GM21526 (cell line): ENCODE results near the gene GPN1.
"Not testable (repeated sequence)": the region's sequence is repeated elsewhere in the genome, so short reads cannot be mapped to it uniquely, and the experiment has no call there.

ENCODE experiments used
- ATAC-seq: cut with Tn5 transposase; IDR thresholded peaks from one replicate; pipeline ENCODE4 v1.9.1; 2021; ENCODE audit warnings: moderate library complexity; ENCODE audit not compliant: unreplicated experiment, low FRiP score

The GPN1 gene

DNA sequence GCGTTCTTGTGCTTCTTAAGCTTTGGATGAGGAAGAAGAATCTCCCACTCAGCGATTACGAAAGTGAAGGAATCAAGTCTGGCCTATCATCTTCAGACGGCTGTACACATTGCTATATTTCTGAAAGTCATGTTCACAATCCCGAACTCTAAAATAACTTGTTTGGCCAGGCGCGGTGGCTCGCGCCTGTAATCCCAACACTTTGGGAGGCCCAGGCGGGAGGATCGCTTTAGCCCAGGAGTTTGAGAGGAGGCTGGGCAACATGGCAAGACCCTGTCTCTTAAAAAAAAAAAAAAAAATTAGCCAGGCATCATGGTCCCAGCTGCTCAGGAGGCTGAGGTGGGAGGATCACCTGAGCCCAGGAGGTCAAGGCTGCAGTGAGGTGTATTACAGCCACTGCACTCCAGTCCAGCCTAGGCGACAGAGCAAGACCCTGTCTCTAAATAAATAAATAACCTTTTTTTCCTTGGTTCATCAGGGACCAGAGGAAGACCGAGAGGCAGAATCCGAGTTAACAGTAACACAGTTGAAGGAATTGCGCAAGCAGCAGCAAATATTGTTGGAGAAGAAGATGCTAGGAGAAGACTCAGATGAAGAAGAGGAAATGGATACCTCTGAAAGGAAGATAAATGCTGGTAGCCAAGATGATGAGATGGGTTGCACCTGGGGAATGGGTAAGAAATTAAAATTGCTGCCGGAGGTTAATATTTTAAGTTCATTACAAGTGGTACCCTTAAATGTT is 35.9 kb downstream of the GPN1 start:
- ATAC-seq: no peak

GRCh38 chr2:27667446-27667845 is 38.6 kb downstream of the GPN1 start:
- no peak for ATAC-seq

GRCh38 chr2:27671235-27671634 is 42.4 kb downstream of the GPN1 start:
- ATAC-seq: no peak

DNA sequence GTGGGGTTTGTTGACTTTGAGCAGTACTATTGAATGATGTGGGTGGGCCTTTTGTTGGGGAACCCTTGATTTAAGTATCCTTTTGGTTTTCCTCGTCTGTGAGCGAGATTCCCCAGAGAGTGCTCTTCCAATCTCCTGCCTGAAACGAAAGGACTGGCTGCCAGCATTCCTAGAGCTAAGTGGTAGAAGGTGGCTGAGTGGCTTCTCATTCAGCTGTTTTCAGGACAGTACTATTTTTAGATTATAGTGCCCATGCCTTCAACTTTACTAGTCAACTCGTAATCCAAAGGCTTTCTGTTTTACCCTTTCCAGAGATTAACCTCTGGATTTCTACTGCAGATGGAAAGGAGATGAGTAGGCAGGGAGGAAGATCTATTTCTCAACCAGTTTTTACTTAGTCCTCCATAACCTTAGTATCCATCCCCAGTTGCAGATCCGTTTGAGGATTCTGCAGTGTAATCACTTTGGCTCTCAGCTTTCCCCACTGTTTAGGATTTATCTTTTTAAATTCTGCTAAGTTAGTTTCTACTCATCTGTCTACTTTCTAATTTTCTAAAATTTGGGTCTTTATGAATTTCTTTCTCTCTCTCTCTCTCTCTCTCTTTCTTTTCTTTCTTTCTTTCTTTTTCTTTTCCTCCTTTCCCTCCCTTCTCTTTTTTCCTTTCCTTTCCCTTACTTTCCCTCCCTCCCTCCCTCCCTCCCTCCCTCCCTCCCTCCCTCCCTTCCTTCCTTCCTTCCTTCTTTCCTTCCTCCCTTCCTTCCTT is 44.1 kb downstream of the GPN1 start:
- no peak for ATAC-seq

- ATAC-seq: no peak
Observed at GRCh38 chr2:27680571-27680970, 51.7 kb downstream of the GPN1 start.

DNA sequence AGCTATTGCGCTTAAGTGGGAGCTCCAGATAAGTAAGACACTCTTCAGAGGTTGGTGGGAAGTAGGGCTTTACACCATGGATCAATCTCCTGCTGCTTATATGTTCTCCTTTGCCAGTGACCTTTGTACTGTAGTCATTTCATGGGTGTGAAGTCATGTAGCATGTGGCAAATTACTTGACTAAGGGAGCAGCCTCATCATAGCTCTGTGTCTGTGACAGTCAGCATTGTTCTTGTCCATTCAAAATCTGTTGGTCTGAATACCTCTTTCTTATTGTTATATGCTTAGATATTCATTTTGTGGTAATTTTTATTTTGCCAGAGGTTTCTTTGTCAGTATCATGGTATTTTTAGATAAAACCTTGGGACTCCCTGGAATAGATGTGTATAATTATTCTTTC is 53.0 kb downstream of the GPN1 start:
- no peak for ATAC-seq

DNA sequence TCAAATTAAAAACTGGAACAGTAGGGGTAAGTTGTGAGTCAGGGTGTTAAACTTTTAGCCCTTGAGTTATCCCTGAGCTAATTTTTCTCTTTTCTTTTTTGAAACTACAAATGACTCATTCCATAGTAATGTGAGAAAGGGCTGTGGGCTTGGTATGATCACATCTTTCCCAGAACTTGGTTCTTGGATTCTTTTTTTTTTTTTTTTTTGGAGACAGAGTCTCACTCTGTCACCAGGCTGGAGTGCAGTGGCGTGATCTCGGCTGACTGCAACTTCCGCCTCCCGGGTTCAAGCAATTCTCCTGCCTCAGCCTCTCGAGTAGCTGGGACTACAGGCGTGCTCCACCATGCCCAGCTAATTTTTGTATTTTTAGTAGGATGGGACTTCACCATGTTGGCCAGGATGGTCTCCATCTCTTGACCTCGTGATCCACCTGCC is 53.5 kb downstream of the GPN1 start:
- ATAC-seq: not testable (repeated sequence)

DNA sequence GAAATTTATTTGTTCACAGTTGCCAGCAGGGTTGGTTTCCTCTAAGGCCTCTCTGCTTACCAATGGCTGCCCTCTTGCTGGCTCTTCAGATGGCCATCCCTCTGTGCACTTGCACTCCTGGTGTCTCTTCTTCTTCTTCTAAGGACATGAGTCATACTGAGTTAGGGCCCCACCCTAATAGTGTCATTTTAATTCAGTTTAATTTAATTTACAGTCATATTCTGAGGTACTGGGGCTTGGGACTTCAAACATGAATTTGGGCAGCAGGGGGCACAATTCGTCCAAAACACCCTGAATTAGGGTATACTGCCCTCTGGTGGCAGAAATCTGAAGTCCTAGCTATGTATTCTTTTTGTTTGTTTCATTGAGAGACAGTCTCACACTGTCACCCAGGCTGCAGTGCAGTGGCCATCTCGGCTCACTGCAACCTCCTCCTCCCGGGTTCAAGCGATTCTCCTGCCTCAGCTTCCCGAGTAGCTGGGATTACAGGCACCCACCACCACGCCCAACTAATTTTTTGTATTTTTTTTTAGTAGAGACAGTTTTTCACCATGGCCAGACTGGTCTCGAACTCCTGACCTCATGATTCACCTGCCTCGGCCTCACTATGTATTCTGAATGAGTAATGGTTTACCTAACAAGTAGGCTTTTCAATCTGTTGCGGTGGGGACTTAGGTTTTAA is 54.7 kb downstream of the GPN1 start:
- ATAC-seq: peak; percentile 64

GRCh38 chr2:27685006-27685405 is 56.2 kb downstream of the GPN1 start:
- not testable (repeated sequence) for ATAC-seq

DNA sequence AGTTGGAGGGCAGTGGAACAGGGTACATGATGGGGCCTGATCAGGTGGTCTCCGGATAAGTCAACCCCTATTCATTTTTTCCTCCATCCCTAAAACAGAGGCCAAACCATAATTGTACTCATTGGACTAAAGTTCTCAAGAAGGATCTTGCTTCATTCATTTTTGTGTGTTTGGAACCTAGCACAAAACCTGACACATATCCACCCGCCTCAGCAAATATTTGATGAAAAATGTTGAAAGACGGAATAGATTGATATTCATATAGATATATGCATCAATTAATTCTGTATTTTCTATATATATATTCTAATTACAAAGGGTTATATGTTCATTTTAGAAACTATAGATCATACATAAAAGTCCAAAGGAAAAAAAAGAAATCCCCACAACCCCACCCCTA is 56.7 kb downstream of the GPN1 start:
- ATAC-seq: no peak

DNA sequence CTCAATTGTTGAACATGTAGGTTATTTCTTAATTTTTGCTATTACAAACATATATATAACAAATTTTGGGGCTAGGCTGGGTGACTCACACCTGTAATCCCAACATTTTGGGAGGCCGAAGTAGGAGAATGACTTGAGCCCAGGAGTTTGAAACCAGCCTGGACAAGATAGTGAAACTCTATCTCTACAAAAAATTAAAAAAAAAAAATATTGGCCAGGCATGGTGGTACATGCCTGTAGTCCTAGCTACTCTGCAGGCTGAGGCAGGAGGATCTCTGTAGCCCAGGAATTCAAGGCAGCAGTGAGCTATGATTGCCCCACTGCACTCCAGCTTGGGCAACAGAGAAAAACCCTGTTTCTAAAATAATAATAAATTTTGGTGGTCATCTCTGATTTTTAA is 58.4 kb downstream of the GPN1 start:
- no peak for ATAC-seq

DNA sequence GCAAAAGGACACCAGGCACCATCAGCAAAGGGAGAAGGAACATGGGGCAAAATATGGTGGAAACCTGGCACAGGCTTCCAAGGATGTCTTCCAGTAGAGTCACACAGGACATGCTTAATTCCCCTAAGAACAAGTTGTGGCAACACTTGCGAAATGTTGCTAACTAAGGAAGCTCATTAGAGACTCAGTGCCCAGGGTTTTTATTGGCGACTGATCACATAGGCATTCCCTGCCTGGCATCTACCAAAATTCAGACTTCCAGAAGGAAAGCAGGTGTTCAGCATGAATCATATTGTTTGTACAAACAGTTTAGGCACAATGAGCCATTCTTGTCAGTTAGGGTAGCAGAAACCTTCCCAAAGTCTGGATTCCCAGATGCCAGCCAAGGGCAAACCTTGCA is 60.6 kb downstream of the GPN1 start:
- ATAC-seq: no peak

DNA sequence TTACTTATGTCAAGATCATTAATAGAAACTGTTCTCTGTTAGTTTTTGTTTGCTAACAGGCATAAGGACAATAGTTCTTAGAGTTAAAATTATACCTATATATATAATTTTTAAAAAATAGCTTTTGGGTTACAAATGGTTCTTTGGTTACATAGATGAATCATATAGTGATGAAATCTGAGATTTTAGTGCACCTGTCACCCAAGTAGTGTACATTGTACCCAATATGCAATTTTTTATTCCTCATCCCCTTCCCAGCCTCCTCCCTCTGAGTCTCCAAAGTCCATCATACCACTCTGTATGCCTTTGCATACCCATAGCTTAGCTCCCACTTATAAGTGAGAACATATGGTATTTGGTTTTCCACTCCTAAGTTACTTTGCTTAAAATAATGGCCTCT is 61.2 kb downstream of the GPN1 start:
- ATAC-seq: no peak

GRCh38 chr2:27697660-27698059 is 68.8 kb downstream of the GPN1 start:
- no peak for ATAC-seq
